Measurements from ENCODE around the gene ATXN7L2. TPM values are rescaled to one million over a fixed set of nuclear protein-coding genes. Genes with fewer than 3 reads are reported as not detected.

ATXN7L2 gene
- total RNA-seq, 1 donor from 2014 or later = 5.5 TPM

GRCh38 chr1:109468903-109469302 is 14.8 kb upstream of the ATXN7L2 start:
- no peak overlapping the region for H3K27ac ChIP-seq (ENCODE audit: low read depth, low read length)
- no peaks in the 10 kb centered on the region for H3K36me3 ChIP-seq (ENCODE audit: insufficient read depth, low read length)
- H3K4me2 ChIP-seq (ENCODE audit: low read length) = no peak overlapping the region
- H2AFZ ChIP-seq (ENCODE audit: low read depth, low read length) = no peak overlapping the region
- Mint-ChIP-seq H3K27me3 (ENCODE audit: low read depth, unreplicated experiment) (peaks cover 48% of the 10 kb centered on the region), H3K36me3 (ENCODE audit: low read depth, unreplicated experiment) (no peaks in the 10 kb centered on the region), H3K4me3 (ENCODE audit: unreplicated experiment) (no peak overlapping the region), H3K9me3 (ENCODE audit: unreplicated experiment) (no peaks in the 10 kb centered on the region), H3K27ac (ENCODE audit: unreplicated experiment) (no peak overlapping the region), H3K4me1 (ENCODE audit: low read depth, unreplicated experiment) (peaks cover 1% of the 10 kb centered on the region)
- no peak for FAIRE-seq
- no peaks in the 10 kb centered on the region for H3K4me1 ChIP-seq (ENCODE audit: insufficient read depth, low read length)
- H4K20me1 ChIP-seq (ENCODE audit: insufficient read depth, low read length) = no peaks in the 10 kb centered on the region
- no peak for TF ChIP-seq EZH2 (IDR thresholded peaks at IDR 0.05; ENCODE audit: insufficient read depth, low read length)
- no peak for TF ChIP-seq CTCF (IDR thresholded peaks at IDR 0.05; ENCODE audit: insufficient read depth, low read depth, low read length)
- no peaks in the 10 kb centered on the region for H3K79me2 ChIP-seq (ENCODE audit: insufficient read depth, low read length)
- DNase-seq (ENCODE audit: low read depth) = no peak
- no peak overlapping the region for H3K9ac ChIP-seq (ENCODE audit: low read length)
- peaks cover 71% of the 10 kb centered on the region for H3K27me3 ChIP-seq (ENCODE audit: insufficient read depth, low read length)
- no peak overlapping the region for H3K4me3 ChIP-seq (ENCODE audit: insufficient read depth, low read depth, low read length)
- no peaks in the 10 kb centered on the region for H3K9me3 ChIP-seq (ENCODE audit: insufficient read depth, low read depth, low read length)

- no peak overlapping the region for H3K4me3 Mint-ChIP-seq (ENCODE audit: unreplicated experiment)
- peaks cover 2% of the 10 kb centered on the region for H3K36me3 Mint-ChIP-seq (ENCODE audit: low read depth, unreplicated experiment)
- no peak overlapping the region for H3K27ac Mint-ChIP-seq (ENCODE audit: unreplicated experiment)
These were observed 13.5 kb upstream of the ATXN7L2 start for GRCh38 chr1:109470245-109470644.

More at GRCh38 chr1:109470245-109470644, 13.5 kb upstream of the ATXN7L2 start:
- H3K9me3 Mint-ChIP-seq (ENCODE audit: unreplicated experiment) = no peaks in the 10 kb centered on the region
- H2AFZ ChIP-seq (ENCODE audit: low read depth, low read length) = no peak overlapping the region
- no peak overlapping the region for H3K4me3 ChIP-seq (ENCODE audit: insufficient read depth, low read depth, low read length)
- H3K4me2 ChIP-seq (ENCODE audit: low read length) = no peak overlapping the region
- no peaks in the 10 kb centered on the region for H3K79me2 ChIP-seq (ENCODE audit: insufficient read depth, low read length)
- TF ChIP-seq CTCF (IDR thresholded peaks at IDR 0.05; ENCODE audit: insufficient read depth, low read depth, low read length) = no peak
- no peak for TF ChIP-seq EZH2 (IDR thresholded peaks at IDR 0.05; ENCODE audit: insufficient read depth, low read length)
- peaks cover 66% of the 10 kb centered on the region for H3K27me3 ChIP-seq (ENCODE audit: insufficient read depth, low read length)
- H3K9ac ChIP-seq (ENCODE audit: low read length) = no peak overlapping the region
- no peaks in the 10 kb centered on the region for H3K36me3 ChIP-seq (ENCODE audit: insufficient read depth, low read length)
- peaks cover 46% of the 10 kb centered on the region for H3K27me3 Mint-ChIP-seq (ENCODE audit: low read depth, unreplicated experiment)
- no peaks in the 10 kb centered on the region for H3K9me3 ChIP-seq (ENCODE audit: insufficient read depth, low read depth, low read length)
- H3K27ac ChIP-seq (ENCODE audit: low read depth, low read length) = no peak overlapping the region
- no peaks in the 10 kb centered on the region for H4K20me1 ChIP-seq (ENCODE audit: insufficient read depth, low read length)
- DNase-seq (ENCODE audit: low read depth) = no peak
- peaks cover 1% of the 10 kb centered on the region for H3K4me1 Mint-ChIP-seq (ENCODE audit: low read depth, unreplicated experiment)
- FAIRE-seq = no peak
- no peaks in the 10 kb centered on the region for H3K4me1 ChIP-seq (ENCODE audit: insufficient read depth, low read length)
